IMR-90 (cell line): ENCODE data around the gene STK40. TPM values are rescaled to one million over a fixed set of nuclear protein-coding genes. Genes with fewer than 3 reads are reported as not detected.

Experiments used
- ATAC-seq: fragments of 200-7000 bp; cut with Tn5 transposase; 2 replicates; pipeline ENCODE4 v1.9.1; 2020; ENCODE audit warnings: low read depth, mild to moderate bottlenecking, moderate library complexity
- BruUV-seq: library from RNA; stranded (reverse); fragments of 400-500 nt; replicated peaks from 2 replicates; lab custom pipeline; 2021; lab: Mats Ljungman, UMichigan
- CTCF ChIA-PET: fragments of 300-600 bp; formaldehyde crosslinking; extraction: SDS; loops from one replicate; lab custom pipeline; 2021; ENCODE audit warnings: antibody characterized with exemption; lab: Yijun Ruan, JAX
- POLR2A ChIA-PET: fragments of 300-600 bp; sonication (Branson Sonifier 250); formaldehyde crosslinking; loops from one replicate; lab custom pipeline; 2022; ENCODE audit warnings: antibody characterized with exemption; ENCODE audit not compliant: unreplicated experiment; lab: Charles Lee
- DNase-seq: peaks from one replicate; pipeline ENCODE4 v3.0.0; 2013
- H2AFZ ChIP-seq: replicated peaks from 2 replicates; pipeline ENCODE3; 2013; ENCODE audit warnings: low read length, mild to moderate bottlenecking; ENCODE audit not compliant: poor library complexity
- H2AK5ac ChIP-seq: 2 replicates; pipeline ENCODE4 v1.6.1; 2013; ENCODE audit warnings: low read depth, low read length, inconsistent platforms
- H2AK9ac ChIP-seq: replicated peaks from 2 replicates; pipeline ENCODE3; 2013; ENCODE audit warnings: mild to moderate bottlenecking, low read depth, low read length, moderate library complexity; ENCODE audit not compliant: poor library complexity
- H2BK120ac ChIP-seq: 2 replicates; pipeline ENCODE4 v1.6.1; 2013; ENCODE audit warnings: low read depth, low read length, inconsistent platforms
- H2BK15ac ChIP-seq: 3 replicates; pipeline ENCODE4 v1.6.1; 2013; ENCODE audit warnings: low read depth, low read length, inconsistent platforms
- H2BK20ac ChIP-seq: 2 replicates; pipeline ENCODE4 v1.6.1; 2013; ENCODE audit warnings: low read depth, mild to moderate bottlenecking, inconsistent platforms, low read length, moderate library complexity
- H2BK5ac ChIP-seq: 2 replicates; pipeline ENCODE4 v1.6.1; 2013; ENCODE audit warnings: mild to moderate bottlenecking, low read depth, low read length, inconsistent platforms; ENCODE audit not compliant: poor library complexity, severe bottlenecking
- H3K14ac ChIP-seq: replicated peaks from 2 replicates; pipeline ENCODE4 v1.6.1; 2013; ENCODE audit warnings: low read depth, low read length, inconsistent platforms
- H3K18ac ChIP-seq: 2 replicates; pipeline ENCODE4 v1.6.1; 2013; ENCODE audit warnings: low read depth, low read length, control low read depth
- H3K23ac ChIP-seq: 2 replicates; pipeline ENCODE4 v1.6.1; 2013; ENCODE audit warnings: low read depth, low read length, inconsistent platforms
- H3K27ac ChIP-seq: 2 replicates; pipeline ENCODE4 v1.5.1; 2013; ENCODE audit warnings: mild to moderate bottlenecking, control low read depth, low read length; ENCODE audit not compliant: insufficient read depth
- H3K27me3 ChIP-seq: 2 replicates; pipeline ENCODE4 v1.6.1; 2013; ENCODE audit warnings: low read length; ENCODE audit not compliant: control insufficient read depth, insufficient read depth
- H3K36me3 ChIP-seq: 2 replicates; pipeline ENCODE4 v1.6.1; 2013; ENCODE audit warnings: low read length, mixed read lengths; ENCODE audit not compliant: control insufficient read depth, insufficient read depth
- H3K4ac ChIP-seq: 2 replicates; pipeline ENCODE4 v1.6.1; 2013; ENCODE audit warnings: low read depth, low read length, inconsistent platforms
- H3K4me1 ChIP-seq: 2 replicates; pipeline ENCODE4 v1.6.1; 2013; ENCODE audit warnings: low read length, mixed read lengths; ENCODE audit not compliant: control insufficient read depth, insufficient read depth
- H3K4me2 ChIP-seq: 2 replicates; pipeline ENCODE4 v1.6.1; 2013; ENCODE audit warnings: low read depth, mild to moderate bottlenecking, control low read depth, low read length, moderate library complexity
- H3K4me3 ChIP-seq: 2 replicates; pipeline ENCODE4 v1.5.1; 2013; ENCODE audit warnings: low read depth, mild to moderate bottlenecking, control low read depth, low read length, moderate library complexity; ENCODE audit not compliant: insufficient read depth
- H3K56ac ChIP-seq: 2 replicates; pipeline ENCODE4 v1.6.1; 2013; ENCODE audit warnings: low read length, inconsistent platforms; ENCODE audit not compliant: insufficient read depth; ENCODE audit errors: extremely low read depth
- H3K79me1 ChIP-seq, 2 experiments: 2 replicates each; pipeline ENCODE4 v1.6.1; 2013; ENCODE audit warnings: low read length in 2 of 2, inconsistent platforms in 1 of 2, low read depth in 1 of 2
- H3K9ac ChIP-seq: 2 replicates; pipeline ENCODE4 v1.6.1; 2013; ENCODE audit warnings: low read depth, low read length, control low read depth
- H3K9me1 ChIP-seq: 2 replicates; pipeline ENCODE4 v1.6.1; 2013; ENCODE audit warnings: low read length, inconsistent platforms; ENCODE audit not compliant: insufficient read depth
- H3K9me3 ChIP-seq: 2 replicates; pipeline ENCODE4 v1.6.1; 2013; ENCODE audit warnings: low read length; ENCODE audit not compliant: control insufficient read depth, insufficient read depth
- H4K20me1 ChIP-seq: 2 replicates; pipeline ENCODE4 v1.6.1; 2013; ENCODE audit warnings: low read length, inconsistent platforms; ENCODE audit not compliant: insufficient read depth
- H4K5ac ChIP-seq: 2 replicates; pipeline ENCODE4 v1.6.1; 2013; ENCODE audit warnings: mild to moderate bottlenecking, low read depth, low read length, control low read depth
- H4K8ac ChIP-seq, 2 experiments: 2 replicates each; pipeline ENCODE4 v1.6.1; 2013; ENCODE audit warnings: low read depth in 2 of 2, low read length in 2 of 2, control low read depth in 1 of 2, inconsistent platforms in 1 of 2
- H4K91ac ChIP-seq: 2 replicates; pipeline ENCODE4 v1.6.1; 2013; ENCODE audit warnings: low read depth, low read length, inconsistent platforms; ENCODE audit not compliant: insufficient read depth
- BHLHE40 ChIP-seq: fragments of 150-350 bp; IDR thresholded peaks from 2 replicates; pipeline ENCODE4 v1.6.1; 2016; ENCODE audit warnings: mild to moderate bottlenecking, low read depth, low read length
- CHD1 ChIP-seq: IDR thresholded peaks from 2 replicates; pipeline ENCODE4 v1.6.1; 2012; ENCODE audit warnings: low read depth, low read length, improper control_type of control experiment
- CTCF ChIP-seq: conservative IDR thresholded peaks from 2 replicates; pipeline ENCODE4 v1.5.1; 2012; ENCODE audit warnings: mild to moderate bottlenecking, low read depth, low read length, improper control_type of control experiment
- MAZ ChIP-seq: IDR thresholded peaks from 2 replicates; pipeline ENCODE4 v1.6.1; 2012; ENCODE audit warnings: low read depth, mild to moderate bottlenecking, low read length, improper control_type of control experiment, moderate library complexity, borderline replicate concordance
- POLR2A ChIP-seq: IDR thresholded peaks from 2 replicates; pipeline ENCODE4 v1.6.1; 2012; ENCODE audit warnings: mild to moderate bottlenecking, low read depth, low read length
- RCOR1 ChIP-seq: IDR thresholded peaks from 2 replicates; pipeline ENCODE4 v1.6.1; 2012; ENCODE audit warnings: mild to moderate bottlenecking, low read length, improper control_type of control experiment; ENCODE audit not compliant: insufficient replicate concordance
- SMC3 ChIP-seq: fragments of 150-350 bp; IDR thresholded peaks from 2 replicates; pipeline ENCODE4 v1.6.1; 2016; ENCODE audit warnings: low read depth, mild to moderate bottlenecking, antibody characterized with exemption, low read length, moderate library complexity
- WGBS, 2 experiments: methylation state at CpG; one replicate each; pipeline versions ENCODE4 v1.1.5 to v1.1.7; 2013; ENCODE audit warnings: missing lambda C conversion rate in 2 of 2; ENCODE audit not compliant: insufficient read length in 1 of 2; ENCODE audit errors: extremely low coverage in 2 of 2; 5-methylcytosine and 5-hydroxymethylcytosine counted together
- dilution Hi-C: fragments of 300-500 bp; cut with HindIII; formaldehyde crosslinking; loops from one replicate; pipeline ENCODE4 v1.14.3; 2018; ENCODE audit warnings: low sequenced_read_pairs; ENCODE audit not compliant: unreplicated experiment
- in situ Hi-C: fragments of 300-500 bp; cut with MboI; formaldehyde crosslinking; loops from 3 replicates; pipeline ENCODE4 v1.14.3; 2019; ENCODE audit warnings: low sequenced_read_pairs, inconsistent platforms, mixed read lengths
- intact Hi-C: fragments of 100-400 bp; cut with micrococcal nuclease; formaldehyde crosslinking; loops from 2 replicates; pipeline ENCODE4 v1.10.0; 2022
- polyA plus RNA-seq, 3 experiments: library from polyadenylated mRNA; depleted of rRNA; stranded (reverse); fragments of >200 nt; gene quantifications; 2 replicates each; pipeline ENCODE4 v1.2.3, GENCODE V29; 2012; ENCODE audit warnings: low replicate concordance in 1 of 3
- total RNA-seq: library from RNA; depleted of rRNA; stranded (reverse); fragments of >200 nt; gene quantifications from 2 replicates; pipeline ENCODE4 v1.2.3, GENCODE V29; 2012

Gene STK40
- total and polyA plus RNA-seq, 2 of the 4 experiments (the other 2 are of a cell fraction), result 16.0 to 29.9 TPM

- H3K4ac ChIP-seq, result no peak overlapping the region
- peaks cover 12% of the 10 kb centered on the region for H3K4me1 ChIP-seq
- H4K5ac ChIP-seq, result no peak overlapping the region
- DNase-seq, result no peak
- H3K9ac ChIP-seq, result no peak overlapping the region
- peak overlapping the region; percentile 50 for H2AK9ac ChIP-seq
- peak overlapping the region; percentile 27 for H2AFZ ChIP-seq
- no peak overlapping the region for H3K18ac ChIP-seq
- no peak overlapping the region for H3K4me3 ChIP-seq
- no peak overlapping the region for H2BK5ac ChIP-seq
- WGBS, 2 experiments, result 93% methylated on average over 25 of the region's 34 CpGs; no CpG with 5 or more reads in 1 of the 2 experiments
- H3K9me3 ChIP-seq, result no peaks in the 10 kb centered on the region
- ATAC-seq, result no peak
- H2AK5ac ChIP-seq, result no peak overlapping the region
- H2BK15ac ChIP-seq, result no peak overlapping the region
- H3K79me1 ChIP-seq, result peaks cover 0 to 34% of the 10 kb centered on the region in 2 experiments; a peak in 2 of 4 replicates
- peaks cover 58% of the 10 kb centered on the region for H3K36me3 ChIP-seq
- H2BK120ac ChIP-seq, result no peak overlapping the region
- H4K20me1 ChIP-seq, result no peaks in the 10 kb centered on the region
- H3K4me2 ChIP-seq, result no peak overlapping the region
- no peak overlapping the region for H3K14ac ChIP-seq
- CTCF ChIA-PET, result interaction anchor here (0.6 to 1.6 kb wide), 9 partner anchors 10 to 83 kb away, joined by 3 to 18 read pairs (median 3); no protein-coding TSS in a partner anchor
- H4K91ac ChIP-seq, result no peak overlapping the region
- dilution Hi-C loops (no loop called here), intact Hi-C loops (loop anchor here (1.0 kb wide), 2 partner anchors 28 to 79 kb away; no protein-coding TSS in a partner anchor), in situ Hi-C loops (no loop called here)
- TF ChIP-seq SMC3, result no peak
- no peak for TF ChIP-seq RCOR1
- TF ChIP-seq CTCF, result no peak
- no peak for TF ChIP-seq BHLHE40
- no peak for TF ChIP-seq MAZ
- no peak for TF ChIP-seq POLR2A
- no peak for TF ChIP-seq CHD1
- H3K9me1 ChIP-seq, result peaks cover 8% of the 10 kb centered on the region; the same call in 1 of the 2 replicates
- H4K8ac ChIP-seq, result no peak overlapping the region
- no peak overlapping the region for H3K56ac ChIP-seq
- H3K23ac ChIP-seq, result no peak overlapping the region
- no TSS peak for BruUV-seq
- H3K27ac ChIP-seq, result no peak overlapping the region
- POLR2A ChIA-PET, result interaction anchor here (0.6 kb wide), 1 partner anchor 45 kb away, joined by 3 read pairs; no protein-coding TSS in a partner anchor
- H2BK20ac ChIP-seq, result no peak overlapping the region
- H3K27me3 ChIP-seq, result no peaks in the 10 kb centered on the region
Measured at GRCh38 chr1:36341626-36342320, 44.0 kb downstream of the STK40 start.
